Jurkat, Clone E6-1 (cell line): ENCODE results near the gene ADAMTSL1.

ENCODE experiments used
- DNase-seq: peaks from one replicate; pipeline ENCODE4 v3.0.0-alpha.2; 2011; ENCODE audit warnings: low read depth, low spot score
- H3K4me3 ChIP-seq: 2 replicates; pipeline ENCODE4 v1.5.1; 2011; ENCODE audit warnings: mild to moderate bottlenecking, low read length, control low read depth, moderate library complexity

The ADAMTSL1 gene

GRCh38 chr9:18775241-18775640 lies 301.3 kb downstream of the ADAMTSL1 start:
- no peak overlapping the region for H3K4me3 ChIP-seq
- DNase-seq, result no peak

- no peak overlapping the region for H3K4me3 ChIP-seq
- DNase-seq, result no peak
These were observed 302.0 kb downstream of the ADAMTSL1 start for GRCh38 chr9:18775930-18776329.

- DNase-seq, result no peak
- H3K4me3 ChIP-seq, result no peak overlapping the region
These were observed 303.2 kb downstream of the ADAMTSL1 start for GRCh38 chr9:18776836-18777820.

GRCh38 chr9:18778147-18778546 lies 304.2 kb downstream of the ADAMTSL1 start:
- no peak overlapping the region for H3K4me3 ChIP-seq
- no peak for DNase-seq

GRCh38 chr9:18778846-18779245 lies 304.9 kb downstream of the ADAMTSL1 start:
- no peak for DNase-seq
- H3K4me3 ChIP-seq, result no peak overlapping the region

GRCh38 chr9:18783909-18784308 lies 310.0 kb downstream of the ADAMTSL1 start:
- no peak for DNase-seq
- no peak overlapping the region for H3K4me3 ChIP-seq

GRCh38 chr9:18785604-18786003 lies 311.7 kb downstream of the ADAMTSL1 start:
- no peak for DNase-seq
- no peak overlapping the region for H3K4me3 ChIP-seq

GRCh38 chr9:18786196-18786595 lies 312.2 kb downstream of the ADAMTSL1 start:
- no peak overlapping the region for H3K4me3 ChIP-seq
- no peak for DNase-seq

- DNase-seq, result no peak
- no peak overlapping the region for H3K4me3 ChIP-seq
These were observed 313.1 kb downstream of the ADAMTSL1 start for GRCh38 chr9:18786911-18787650.

GRCh38 chr9:18788256-18788655 lies 314.3 kb downstream of the ADAMTSL1 start:
- no peak overlapping the region for H3K4me3 ChIP-seq
- DNase-seq, result no peak

GRCh38 chr9:18791074-18791473 lies 317.1 kb downstream of the ADAMTSL1 start:
- no peak overlapping the region for H3K4me3 ChIP-seq
- DNase-seq, result peak; percentile 38

GRCh38 chr9:18793122-18793521 lies 319.2 kb downstream of the ADAMTSL1 start:
- no peak overlapping the region for H3K4me3 ChIP-seq
- DNase-seq, result no peak

GRCh38 chr9:18795947-18796671 lies 322.2 kb downstream of the ADAMTSL1 start:
- H3K4me3 ChIP-seq, result no peak overlapping the region
- DNase-seq, result no peak

GRCh38 chr9:18796696-18797270 lies 322.8 kb downstream of the ADAMTSL1 start:
- H3K4me3 ChIP-seq, result no peak overlapping the region
- DNase-seq, result no peak

GRCh38 chr9:18798106-18798505 lies 324.2 kb downstream of the ADAMTSL1 start:
- H3K4me3 ChIP-seq, result no peak overlapping the region
- DNase-seq, result no peak

- DNase-seq, result no peak
- H3K4me3 ChIP-seq, result no peak overlapping the region
These were observed 324.7 kb downstream of the ADAMTSL1 start for GRCh38 chr9:18798508-18799290.

GRCh38 chr9:18799428-18799827 lies 325.5 kb downstream of the ADAMTSL1 start:
- no peak overlapping the region for H3K4me3 ChIP-seq
- no peak for DNase-seq

GRCh38 chr9:18800579-18800978 lies 326.6 kb downstream of the ADAMTSL1 start:
- H3K4me3 ChIP-seq, result no peak overlapping the region
- peak; percentile 56 for DNase-seq
